Heart left ventricle (tissue), 13 donors: ENCODE data around the gene TPR.

Source experiments
- POLR2A ChIP-seq, 2 donors: fragments of 450-650 bp; IDR thresholded peaks; one replicate each; pipeline ENCODE4 v1.6.1; 2017; ENCODE audit warnings: antibody characterized with exemption in 2 of 2, mild to moderate bottlenecking in 2 of 2, moderate library complexity in 2 of 2
- TF ChIP-seq, protein P1 (sequence below), 12 donors: fragments of 200-600 bp; sonication (generic) in 4 of 12; IDR thresholded peaks; one replicate each; pipeline versions ENCODE4 v1.5.0 to v1.8.0; 2018 to 2022; ENCODE audit warnings: antibody characterized with exemption in 12 of 12, mild to moderate bottlenecking in 5 of 12
- donor health status: ischemic (EF 13 %, LVEDD 7.1; RV severe dilation, severe dysfunction).
- donor health status: DM: no; HTN: yes; CAD: no.
- donor health status: DM: no; HTN: no; CAD: no.
- donor health status: ischemic (EF 25% LVEDD 6.9; RV normal size, moderate dysfunction).
- donor health status: ischemic (EF 25% LVEDD 5.7; RV mildly dilated, moderate dysfunction).
- donor health status: ischemic (EF 35%, LVEDD 5.7; RV mildly dilated, moderate dysfunction).
- donor health status: nonischemic (EF 11% LVEDD 7.7; RV severe dilation, severe dysfunction).
- donor health status: DM: yes; HTN: yes; CAD: no.
- donor health status: PGD.
- donor health status: ischemic (EF 29% LVEDD 5.4; RV normal size, mild dysfunction).
- donor health status: nonischemic (EF 23%, LVEDD 6.1; RV moderate dilation, normal function).

DNA sequence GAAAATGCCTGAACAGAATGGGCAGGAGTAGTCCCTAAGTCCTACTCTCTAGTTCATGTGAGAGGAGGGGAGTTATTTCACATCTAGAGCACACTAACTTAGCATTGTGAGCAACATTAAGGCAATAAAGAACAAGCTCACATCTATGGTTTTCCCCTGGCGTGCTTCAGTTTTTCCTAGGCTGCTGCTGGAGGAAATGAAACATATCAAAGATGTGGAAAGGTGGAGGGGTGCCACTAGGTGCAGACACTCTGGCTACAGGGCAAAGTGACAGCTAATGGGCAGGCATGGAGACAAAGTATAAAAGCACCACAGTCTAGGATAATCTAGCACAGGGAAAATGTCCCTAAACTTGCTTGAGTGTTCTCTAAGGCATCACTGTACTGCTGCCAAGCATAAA lies 82.2 kb downstream of the TPR start:
- TF ChIP-seq, protein P1, sequence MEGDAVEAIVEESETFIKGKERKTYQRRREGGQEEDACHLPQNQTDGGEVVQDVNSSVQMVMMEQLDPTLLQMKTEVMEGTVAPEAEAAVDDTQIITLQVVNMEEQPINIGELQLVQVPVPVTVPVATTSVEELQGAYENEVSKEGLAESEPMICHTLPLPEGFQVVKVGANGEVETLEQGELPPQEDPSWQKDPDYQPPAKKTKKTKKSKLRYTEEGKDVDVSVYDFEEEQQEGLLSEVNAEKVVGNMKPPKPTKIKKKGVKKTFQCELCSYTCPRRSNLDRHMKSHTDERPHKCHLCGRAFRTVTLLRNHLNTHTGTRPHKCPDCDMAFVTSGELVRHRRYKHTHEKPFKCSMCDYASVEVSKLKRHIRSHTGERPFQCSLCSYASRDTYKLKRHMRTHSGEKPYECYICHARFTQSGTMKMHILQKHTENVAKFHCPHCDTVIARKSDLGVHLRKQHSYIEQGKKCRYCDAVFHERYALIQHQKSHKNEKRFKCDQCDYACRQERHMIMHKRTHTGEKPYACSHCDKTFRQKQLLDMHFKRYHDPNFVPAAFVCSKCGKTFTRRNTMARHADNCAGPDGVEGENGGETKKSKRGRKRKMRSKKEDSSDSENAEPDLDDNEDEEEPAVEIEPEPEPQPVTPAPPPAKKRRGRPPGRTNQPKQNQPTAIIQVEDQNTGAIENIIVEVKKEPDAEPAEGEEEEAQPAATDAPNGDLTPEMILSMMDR (IDR thresholded peaks at IDR 0.05): no peak
- no peak for TF ChIP-seq POLR2A (IDR thresholded peaks at IDR 0.05)
